GM12878 (cell line): ENCODE data around the gene ADPRHL1. TPM values are rescaled to one million over a fixed set of nuclear protein-coding genes. Genes with fewer than 3 reads are reported as not detected.

Experiments used
- ATAC-seq: fragments of 200-7000 bp; cut with Tn5 transposase; 3 replicates; pipeline ENCODE4 v1.9.1; 2020; ENCODE audit warnings: mild to moderate bottlenecking, moderate library complexity
- BruUV-seq: library from RNA; stranded (reverse); fragments of 400-500 nt; replicated peaks from 2 replicates; lab custom pipeline; 2021; lab: Mats Ljungman, UMichigan
- CTCF ChIA-PET: fragments of 300-600 bp; sonication (Branson Sonifier 250); formaldehyde crosslinking; extraction: SDS; loops from one replicate; lab custom pipeline; 2021; ENCODE audit warnings: inconsistent platforms; lab: Yijun Ruan, JAX
- POLR2A ChIA-PET: fragments of 350-600 bp; formaldehyde crosslinking; extraction: SDS; loops from one replicate; lab custom pipeline; 2021; ENCODE audit warnings: inconsistent platforms; lab: Charles Lee
- RAD21 ChIA-PET: fragments of 300-600 bp; sonication (Branson Sonifier 250); formaldehyde crosslinking; loops from one replicate; lab custom pipeline; 2023; ENCODE audit warnings: antibody characterized with exemption; ENCODE audit not compliant: unreplicated experiment; lab: Charles Lee
- SMC1A ChIA-PET: fragments of 300-600 bp; sonication (Branson Sonifier 250); formaldehyde crosslinking; loops from one replicate; lab custom pipeline; 2023; ENCODE audit not compliant: unreplicated experiment, uncharacterized antibody; lab: Charles Lee
- DNase-seq: peaks from one replicate; pipeline ENCODE4 v3.0.0-alpha.2; 2011; ENCODE audit warnings: low read depth, low spot score
- FAIRE-seq: peaks from 3 replicates; lab custom pipeline; 2011; peaks lifted over from hg19 to GRCh38; lab: Jason Lieb, UNC
- H2AFZ ChIP-seq: 2 replicates; pipeline ENCODE4 v1.6.0; 2011; ENCODE audit warnings: low read depth, low read length, control low read depth; ENCODE audit not compliant: control insufficient read depth
- H3K27ac ChIP-seq: 2 replicates; pipeline ENCODE4 v1.5.1; 2011; ENCODE audit warnings: control low read depth; ENCODE audit not compliant: control insufficient read depth, insufficient read depth
- H3K27me3 ChIP-seq, 2 experiments: replicated peaks in 1 of 2; 2 replicates each; pipeline versions ENCODE4 v1.6.0 to v1.6.1; 2011; ENCODE audit warnings: low read length in 1 of 2; ENCODE audit not compliant: control insufficient read depth in 2 of 2, insufficient read depth in 2 of 2
- H3K36me3 ChIP-seq, 2 experiments: 2 replicates each; pipeline ENCODE4 v1.5.1; 2011; ENCODE audit warnings: low read length in 1 of 2; ENCODE audit not compliant: control insufficient read depth in 2 of 2, insufficient read depth in 2 of 2
- H3K4me1 ChIP-seq: 2 replicates; pipeline ENCODE4 v1.6.1; 2011; ENCODE audit warnings: mild to moderate bottlenecking, low read length, moderate library complexity, mixed read lengths; ENCODE audit not compliant: control insufficient read depth, insufficient read depth
- H3K4me2 ChIP-seq: 2 replicates; pipeline ENCODE4 v1.6.0; 2011; ENCODE audit warnings: control low read depth; ENCODE audit not compliant: control insufficient read depth, insufficient read depth
- H3K4me3 ChIP-seq: fragments of 200-600 bp; sonication (generic); 2 replicates; pipeline ENCODE4 v1.5.1; 2016
- H3K79me2 ChIP-seq: 2 replicates; pipeline ENCODE4 v1.6.0; 2011; ENCODE audit warnings: low read length; ENCODE audit not compliant: control insufficient read depth, insufficient read depth
- H3K9ac ChIP-seq: 2 replicates; pipeline ENCODE4 v1.8.0; 2011; ENCODE audit warnings: low read length, control low read depth, mixed read lengths; ENCODE audit not compliant: control insufficient read depth, insufficient read depth
- H3K9me3 ChIP-seq: replicated peaks from 3 replicates; pipeline ENCODE4 v1.5.1; 2011; ENCODE audit warnings: mild to moderate bottlenecking, low read length; ENCODE audit not compliant: control insufficient read depth, insufficient read depth
- H4K20me1 ChIP-seq: 2 replicates; pipeline ENCODE4 v1.6.0; 2011; ENCODE audit not compliant: control insufficient read depth, insufficient read depth
- ATF7 ChIP-seq: fragments of 450-650 bp; IDR thresholded peaks from 2 replicates; pipeline ENCODE4 v1.6.1; 2016; ENCODE audit warnings: low read depth, mild to moderate bottlenecking
- ESRRA ChIP-seq: IDR thresholded peaks from 2 replicates; pipeline ENCODE4 v1.6.1; 2012; ENCODE audit warnings: mild to moderate bottlenecking, low read length, improper control_type of control experiment
- TCF3 ChIP-seq: IDR thresholded peaks from 2 replicates; pipeline ENCODE4 v1.6.1; 2012; ENCODE audit warnings: low read depth, mild to moderate bottlenecking, low read length, borderline replicate concordance; ENCODE audit not compliant: insufficient read depth
- TCF7 ChIP-seq: IDR thresholded peaks from 2 replicates; pipeline ENCODE4 v1.6.1; 2014; ENCODE audit warnings: antibody characterized with exemption, borderline replicate concordance
- ZZZ3 ChIP-seq: IDR thresholded peaks from 2 replicates; pipeline ENCODE4 v1.6.1; 2011; ENCODE audit warnings: low read depth; ENCODE audit not compliant: control insufficient read depth, insufficient read length
- WGBS: methylation state at CpG from one replicate; pipeline ENCODE4 v1.1.6; 2016; ENCODE audit warnings: low lambda C conversion rate; ENCODE audit not compliant: insufficient replicate concordance, insufficient coverage; ENCODE audit errors: missing lambda C conversion rate; 5-methylcytosine and 5-hydroxymethylcytosine counted together
- in situ Hi-C: fragments of 300-500 bp; cut with MboI; formaldehyde crosslinking; loops from 9 replicates; pipeline ENCODE4 v1.14.3; 2018; ENCODE audit warnings: mixed read lengths
- intact Hi-C: fragments of 100-400 bp; cut with micrococcal nuclease; formaldehyde crosslinking; loops from one replicate; pipeline ENCODE4 v1.14.2; 2022; ENCODE audit not compliant: unreplicated experiment
- polyA plus RNA-seq, 11 experiments: library from polyadenylated mRNA; depleted of rRNA in 4 of 11; unstranded in 6 of 11; stranded (reverse) in 5 of 11; fragments of >200 nt; fragmentation: Nextera tagmentation in 4 of 11; fragmentation: Illumina TruSeq in 1 of 11; extraction: Ambion mirVana in 4 of 11; extraction: Trizol in 1 of 11; gene quantifications; 1 replicate in 1 of 11; 2 replicates in 10 of 11; pipeline versions ENCODE4 v1.2.1 to v1.2.3, GENCODE V29; 2011 to 2016; ENCODE audit warnings: inconsistent platforms in 2 of 11, missing spikeins in 2 of 11, low read depth in 1 of 11
- total RNA-seq, 4 experiments: library from RNA; depleted of rRNA in 3 of 4; stranded (reverse); fragments of >200 nt in 3 of 4; fragmentation: Illumina TruSeq in 1 of 4; extraction: Trizol in 1 of 4; gene quantifications; 2 replicates each; pipeline versions ENCODE4 v1.2.1 to v1.2.3, GENCODE V29; 2013 to 2021
- TF ChIP-seq, protein P1 (sequence below): IDR thresholded peaks from 2 replicates; pipeline ENCODE4 v1.6.1; 2011; ENCODE audit warnings: mild to moderate bottlenecking, low read depth, low read length, moderate library complexity; ENCODE audit not compliant: insufficient replicate concordance
- TF ChIP-seq, protein P2 (sequence below): IDR thresholded peaks from 2 replicates; pipeline ENCODE4 v1.6.1; 2012; ENCODE audit warnings: low read length, inconsistent platforms
- TF ChIP-seq, protein P3 (sequence below): IDR thresholded peaks from 2 replicates; pipeline ENCODE4 v1.6.1; 2011; ENCODE audit warnings: low read depth, low read length, improper control_type of control experiment, borderline replicate concordance
- TF ChIP-seq, protein P4 (sequence below): IDR thresholded peaks from 2 replicates; pipeline ENCODE4 v1.6.1; 2012; ENCODE audit warnings: mild to moderate bottlenecking, low read depth, low read length
- TF ChIP-seq, protein P5 (sequence below): IDR thresholded peaks from 2 replicates; pipeline ENCODE4 v1.6.1; 2011; ENCODE audit warnings: borderline replicate concordance, low read depth, mild to moderate bottlenecking, moderate library complexity, mixed read lengths, low read length; ENCODE audit not compliant: insufficient read depth; ENCODE audit errors: extremely low read length

ADPRHL1 gene
- total and polyA plus RNA-seq, 10 of the 15 experiments (the other 5 are each of a cell fraction or from before 2014, with no cell fraction given) = 0.05 to 1.9 (median 1.0) TPM

DNA sequence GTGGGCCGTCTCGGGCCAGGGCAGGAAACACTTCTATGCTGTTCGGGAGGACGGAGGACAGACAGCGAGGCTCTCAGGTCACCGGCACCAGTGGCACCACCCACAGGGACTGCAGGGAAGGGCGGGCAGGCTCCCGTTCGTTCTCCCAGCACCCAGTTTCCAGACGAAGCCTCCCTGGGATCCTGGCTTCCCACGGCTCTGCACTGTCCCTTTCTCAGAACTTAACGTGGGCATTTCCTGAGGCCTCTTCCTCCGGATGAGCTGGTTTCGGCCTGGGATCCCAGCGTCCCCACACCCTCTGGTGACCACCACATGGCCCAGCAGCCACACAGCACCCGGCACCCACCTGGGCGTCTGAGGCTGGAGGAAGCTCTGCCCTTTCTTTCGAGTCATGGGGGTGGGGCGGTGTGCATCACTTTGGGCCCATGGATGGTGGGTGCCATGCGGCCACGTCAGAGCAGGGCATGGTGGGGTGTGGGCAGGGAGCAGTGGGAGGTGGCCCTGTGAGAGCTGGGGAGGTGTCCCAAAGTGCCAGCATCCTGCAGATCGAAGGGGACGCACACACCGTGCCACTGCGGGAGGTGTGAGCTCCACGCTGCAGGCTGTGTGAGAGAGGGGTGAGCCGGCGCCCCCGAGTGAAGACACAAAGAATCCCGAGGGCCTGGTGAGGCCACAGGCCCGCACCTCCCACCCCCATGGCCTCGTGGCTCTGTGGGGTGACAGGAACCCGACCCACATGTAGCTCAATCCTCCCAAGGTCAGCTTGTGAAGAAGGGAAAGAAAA lies 50.6 kb downstream of the ADPRHL1 start (continued):
- TF ChIP-seq, protein P1, sequence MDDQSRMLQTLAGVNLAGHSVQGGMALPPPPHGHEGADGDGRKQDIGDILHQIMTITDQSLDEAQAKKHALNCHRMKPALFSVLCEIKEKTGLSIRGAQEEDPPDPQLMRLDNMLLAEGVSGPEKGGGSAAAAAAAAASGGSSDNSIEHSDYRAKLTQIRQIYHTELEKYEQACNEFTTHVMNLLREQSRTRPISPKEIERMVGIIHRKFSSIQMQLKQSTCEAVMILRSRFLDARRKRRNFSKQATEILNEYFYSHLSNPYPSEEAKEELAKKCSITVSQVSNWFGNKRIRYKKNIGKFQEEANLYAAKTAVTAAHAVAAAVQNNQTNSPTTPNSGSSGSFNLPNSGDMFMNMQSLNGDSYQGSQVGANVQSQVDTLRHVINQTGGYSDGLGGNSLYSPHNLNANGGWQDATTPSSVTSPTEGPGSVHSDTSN = no peak

DNA sequence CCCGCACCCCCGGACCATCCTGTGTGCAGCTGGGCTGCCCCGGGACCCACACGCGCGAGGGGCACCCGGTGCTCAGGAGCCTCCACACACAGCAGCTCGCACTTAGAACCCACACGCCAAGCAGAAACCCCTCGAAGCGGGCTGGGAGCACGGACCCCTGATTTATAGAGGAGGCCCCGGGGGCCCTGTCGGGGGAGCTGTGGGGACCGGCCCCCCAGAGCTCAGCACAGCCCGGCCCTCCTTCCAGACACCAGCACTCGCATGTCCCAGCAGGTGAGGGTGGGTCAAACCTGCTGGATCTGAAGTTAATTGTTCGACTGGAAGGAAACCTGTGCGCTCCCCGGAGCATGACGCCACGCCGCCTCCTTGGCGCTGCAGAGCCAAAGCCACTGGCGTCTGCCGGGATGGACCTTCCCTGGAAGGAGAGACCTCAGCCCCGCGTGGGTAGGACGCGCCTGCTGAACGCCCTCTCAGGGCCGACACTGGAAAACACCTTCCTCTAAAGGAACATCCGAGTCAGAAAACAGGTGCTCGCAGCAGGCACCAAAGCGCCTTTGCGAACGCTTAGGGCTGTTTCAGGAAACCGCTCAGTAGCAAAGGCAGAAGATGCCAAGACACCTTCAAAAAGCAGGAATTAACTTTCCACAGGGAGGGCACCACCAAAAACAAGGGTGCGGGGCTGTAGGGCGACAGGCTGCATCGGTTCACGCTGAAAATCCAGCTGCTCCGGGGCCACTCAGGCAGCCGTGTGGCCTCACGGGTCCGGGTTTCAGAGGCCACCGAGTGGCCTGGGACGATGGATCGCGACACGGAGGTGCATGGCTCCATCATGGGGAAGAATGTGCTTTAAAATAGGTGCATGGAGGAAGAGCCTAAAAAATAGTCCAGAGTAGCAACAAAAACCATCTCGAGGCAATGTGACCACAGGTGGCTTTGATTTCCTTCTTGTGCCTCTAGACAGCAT lies 51.6 kb downstream of the ADPRHL1 start:
- intact Hi-C loops = no loop called here
- RAD21 ChIA-PET = no interaction called here
- FAIRE-seq (no peak), ATAC-seq (no peak), DNase-seq (no peak)
- no peak overlapping the region for H3K4me3 ChIP-seq
- no peaks in the 10 kb centered on the region for H3K79me2 ChIP-seq
- SMC1A ChIA-PET = no interaction called here
- H2AFZ ChIP-seq = no peak overlapping the region
- H4K20me1 ChIP-seq = no peaks in the 10 kb centered on the region
- CTCF ChIA-PET = no interaction called here
- BruUV-seq = no TSS peak
- H3K9me3 ChIP-seq = no peaks in the 10 kb centered on the region
- in situ Hi-C loops = no loop called here
- H3K27me3 ChIP-seq = no peaks in the 10 kb centered on the region
- H3K4me2 ChIP-seq = no peak overlapping the region
- POLR2A ChIA-PET = no interaction called here
- no peak overlapping the region for H3K9ac ChIP-seq
- H3K4me1 ChIP-seq = no peaks in the 10 kb centered on the region
- WGBS = 54% methylated on average over 51 of the region's 52 CpGs
- no peak overlapping the region for H3K27ac ChIP-seq
- H3K36me3 ChIP-seq = no peaks in the 10 kb centered on the region
- no peak for TF ChIP-seq ATF7
- TF ChIP-seq TCF7 = no peak
- TF ChIP-seq, protein P2, sequence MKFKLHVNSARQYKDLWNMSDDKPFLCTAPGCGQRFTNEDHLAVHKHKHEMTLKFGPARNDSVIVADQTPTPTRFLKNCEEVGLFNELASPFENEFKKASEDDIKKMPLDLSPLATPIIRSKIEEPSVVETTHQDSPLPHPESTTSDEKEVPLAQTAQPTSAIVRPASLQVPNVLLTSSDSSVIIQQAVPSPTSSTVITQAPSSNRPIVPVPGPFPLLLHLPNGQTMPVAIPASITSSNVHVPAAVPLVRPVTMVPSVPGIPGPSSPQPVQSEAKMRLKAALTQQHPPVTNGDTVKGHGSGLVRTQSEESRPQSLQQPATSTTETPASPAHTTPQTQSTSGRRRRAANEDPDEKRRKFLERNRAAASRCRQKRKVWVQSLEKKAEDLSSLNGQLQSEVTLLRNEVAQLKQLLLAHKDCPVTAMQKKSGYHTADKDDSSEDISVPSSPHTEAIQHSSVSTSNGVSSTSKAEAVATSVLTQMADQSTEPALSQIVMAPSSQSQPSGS = no peak
- TF ChIP-seq, protein P3, sequence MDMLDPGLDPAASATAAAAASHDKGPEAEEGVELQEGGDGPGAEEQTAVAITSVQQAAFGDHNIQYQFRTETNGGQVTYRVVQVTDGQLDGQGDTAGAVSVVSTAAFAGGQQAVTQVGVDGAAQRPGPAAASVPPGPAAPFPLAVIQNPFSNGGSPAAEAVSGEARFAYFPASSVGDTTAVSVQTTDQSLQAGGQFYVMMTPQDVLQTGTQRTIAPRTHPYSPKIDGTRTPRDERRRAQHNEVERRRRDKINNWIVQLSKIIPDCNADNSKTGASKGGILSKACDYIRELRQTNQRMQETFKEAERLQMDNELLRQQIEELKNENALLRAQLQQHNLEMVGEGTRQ = no peak
- TF ChIP-seq, protein P4, sequence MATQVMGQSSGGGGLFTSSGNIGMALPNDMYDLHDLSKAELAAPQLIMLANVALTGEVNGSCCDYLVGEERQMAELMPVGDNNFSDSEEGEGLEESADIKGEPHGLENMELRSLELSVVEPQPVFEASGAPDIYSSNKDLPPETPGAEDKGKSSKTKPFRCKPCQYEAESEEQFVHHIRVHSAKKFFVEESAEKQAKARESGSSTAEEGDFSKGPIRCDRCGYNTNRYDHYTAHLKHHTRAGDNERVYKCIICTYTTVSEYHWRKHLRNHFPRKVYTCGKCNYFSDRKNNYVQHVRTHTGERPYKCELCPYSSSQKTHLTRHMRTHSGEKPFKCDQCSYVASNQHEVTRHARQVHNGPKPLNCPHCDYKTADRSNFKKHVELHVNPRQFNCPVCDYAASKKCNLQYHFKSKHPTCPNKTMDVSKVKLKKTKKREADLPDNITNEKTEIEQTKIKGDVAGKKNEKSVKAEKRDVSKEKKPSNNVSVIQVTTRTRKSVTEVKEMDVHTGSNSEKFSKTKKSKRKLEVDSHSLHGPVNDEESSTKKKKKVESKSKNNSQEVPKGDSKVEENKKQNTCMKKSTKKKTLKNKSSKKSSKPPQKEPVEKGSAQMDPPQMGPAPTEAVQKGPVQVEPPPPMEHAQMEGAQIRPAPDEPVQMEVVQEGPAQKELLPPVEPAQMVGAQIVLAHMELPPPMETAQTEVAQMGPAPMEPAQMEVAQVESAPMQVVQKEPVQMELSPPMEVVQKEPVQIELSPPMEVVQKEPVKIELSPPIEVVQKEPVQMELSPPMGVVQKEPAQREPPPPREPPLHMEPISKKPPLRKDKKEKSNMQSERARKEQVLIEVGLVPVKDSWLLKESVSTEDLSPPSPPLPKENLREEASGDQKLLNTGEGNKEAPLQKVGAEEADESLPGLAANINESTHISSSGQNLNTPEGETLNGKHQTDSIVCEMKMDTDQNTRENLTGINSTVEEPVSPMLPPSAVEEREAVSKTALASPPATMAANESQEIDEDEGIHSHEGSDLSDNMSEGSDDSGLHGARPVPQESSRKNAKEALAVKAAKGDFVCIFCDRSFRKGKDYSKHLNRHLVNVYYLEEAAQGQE = no peak
- no peak for TF ChIP-seq TCF3
- TF ChIP-seq ESRRA = no peak
- TF ChIP-seq, protein P5, sequence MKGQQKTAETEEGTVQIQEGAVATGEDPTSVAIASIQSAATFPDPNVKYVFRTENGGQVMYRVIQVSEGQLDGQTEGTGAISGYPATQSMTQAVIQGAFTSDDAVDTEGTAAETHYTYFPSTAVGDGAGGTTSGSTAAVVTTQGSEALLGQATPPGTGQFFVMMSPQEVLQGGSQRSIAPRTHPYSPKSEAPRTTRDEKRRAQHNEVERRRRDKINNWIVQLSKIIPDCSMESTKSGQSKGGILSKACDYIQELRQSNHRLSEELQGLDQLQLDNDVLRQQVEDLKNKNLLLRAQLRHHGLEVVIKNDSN = no peak
- no peak for TF ChIP-seq ZZZ3
